ENCODE data around the gene MATN4. TPM values are rescaled to one million over a fixed set of nuclear protein-coding genes. Genes with fewer than 3 reads are reported as not detected.

MATN4 gene
- total RNA-seq, 1 experiment from 2014 or later = 1.9 TPM

DNA sequence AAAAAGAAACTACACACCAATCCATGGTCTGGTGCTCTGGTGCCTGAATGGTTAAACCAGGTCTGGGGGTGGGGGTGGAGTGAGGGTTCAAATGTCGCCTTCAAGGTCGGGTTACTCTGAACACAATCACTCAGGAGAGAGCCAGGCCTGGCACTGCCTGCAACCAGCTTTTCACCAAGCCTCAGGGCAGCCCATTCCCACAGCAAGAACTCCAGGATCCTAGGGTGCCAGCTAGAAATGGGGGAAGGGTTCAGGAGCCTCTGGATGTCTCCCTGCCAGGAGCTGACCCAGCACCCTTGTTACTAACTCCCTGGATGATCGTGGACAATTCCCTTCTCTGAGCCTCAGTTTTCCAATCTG, 33.5 kb upstream of the MATN4 start:
- DNase-seq (ENCODE audit: low spot score) = no peak
- H3K4me3 Mint-ChIP-seq = peak overlapping the region; percentile 65
- POLR2A ChIA-PET = interaction anchor here (0.7 to 2.4 kb wide), 6 partner anchors 18 to 329 kb away, joined by 3 to 11 read pairs (median 5); partner anchors contain the start of gene SYS1
- no peak for TF ChIP-seq ZNF317 (CRISPR knock-in tag; IDR thresholded peaks at IDR 0.05; ENCODE audit: borderline replicate concordance, low read depth)
- no peak for TF ChIP-seq MLX (CRISPR knock-in tag; IDR thresholded peaks at IDR 0.05)
- no peak for TF ChIP-seq IRF2 (CRISPR knock-in tag; IDR thresholded peaks at IDR 0.05; ENCODE audit: borderline replicate concordance, low read depth)
- TF ChIP-seq, protein P1, sequence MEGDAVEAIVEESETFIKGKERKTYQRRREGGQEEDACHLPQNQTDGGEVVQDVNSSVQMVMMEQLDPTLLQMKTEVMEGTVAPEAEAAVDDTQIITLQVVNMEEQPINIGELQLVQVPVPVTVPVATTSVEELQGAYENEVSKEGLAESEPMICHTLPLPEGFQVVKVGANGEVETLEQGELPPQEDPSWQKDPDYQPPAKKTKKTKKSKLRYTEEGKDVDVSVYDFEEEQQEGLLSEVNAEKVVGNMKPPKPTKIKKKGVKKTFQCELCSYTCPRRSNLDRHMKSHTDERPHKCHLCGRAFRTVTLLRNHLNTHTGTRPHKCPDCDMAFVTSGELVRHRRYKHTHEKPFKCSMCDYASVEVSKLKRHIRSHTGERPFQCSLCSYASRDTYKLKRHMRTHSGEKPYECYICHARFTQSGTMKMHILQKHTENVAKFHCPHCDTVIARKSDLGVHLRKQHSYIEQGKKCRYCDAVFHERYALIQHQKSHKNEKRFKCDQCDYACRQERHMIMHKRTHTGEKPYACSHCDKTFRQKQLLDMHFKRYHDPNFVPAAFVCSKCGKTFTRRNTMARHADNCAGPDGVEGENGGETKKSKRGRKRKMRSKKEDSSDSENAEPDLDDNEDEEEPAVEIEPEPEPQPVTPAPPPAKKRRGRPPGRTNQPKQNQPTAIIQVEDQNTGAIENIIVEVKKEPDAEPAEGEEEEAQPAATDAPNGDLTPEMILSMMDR (IDR thresholded peaks at IDR 0.05) = no peak
- TF ChIP-seq ZNF532 (CRISPR knock-in tag; IDR thresholded peaks at IDR 0.05; ENCODE audit: borderline replicate concordance) = no peak
- TF ChIP-seq, protein P2, sequence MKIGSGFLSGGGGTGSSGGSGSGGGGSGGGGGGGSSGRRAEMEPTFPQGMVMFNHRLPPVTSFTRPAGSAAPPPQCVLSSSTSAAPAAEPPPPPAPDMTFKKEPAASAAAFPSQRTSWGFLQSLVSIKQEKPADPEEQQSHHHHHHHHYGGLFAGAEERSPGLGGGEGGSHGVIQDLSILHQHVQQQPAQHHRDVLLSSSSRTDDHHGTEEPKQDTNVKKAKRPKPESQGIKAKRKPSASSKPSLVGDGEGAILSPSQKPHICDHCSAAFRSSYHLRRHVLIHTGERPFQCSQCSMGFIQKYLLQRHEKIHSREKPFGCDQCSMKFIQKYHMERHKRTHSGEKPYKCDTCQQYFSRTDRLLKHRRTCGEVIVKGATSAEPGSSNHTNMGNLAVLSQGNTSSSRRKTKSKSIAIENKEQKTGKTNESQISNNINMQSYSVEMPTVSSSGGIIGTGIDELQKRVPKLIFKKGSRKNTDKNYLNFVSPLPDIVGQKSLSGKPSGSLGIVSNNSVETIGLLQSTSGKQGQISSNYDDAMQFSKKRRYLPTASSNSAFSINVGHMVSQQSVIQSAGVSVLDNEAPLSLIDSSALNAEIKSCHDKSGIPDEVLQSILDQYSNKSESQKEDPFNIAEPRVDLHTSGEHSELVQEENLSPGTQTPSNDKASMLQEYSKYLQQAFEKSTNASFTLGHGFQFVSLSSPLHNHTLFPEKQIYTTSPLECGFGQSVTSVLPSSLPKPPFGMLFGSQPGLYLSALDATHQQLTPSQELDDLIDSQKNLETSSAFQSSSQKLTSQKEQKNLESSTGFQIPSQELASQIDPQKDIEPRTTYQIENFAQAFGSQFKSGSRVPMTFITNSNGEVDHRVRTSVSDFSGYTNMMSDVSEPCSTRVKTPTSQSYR (CRISPR knock-in tag; IDR thresholded peaks at IDR 0.05) = no peak
- no peak for TF ChIP-seq MYBL2 (CRISPR knock-in tag; IDR thresholded peaks at IDR 0.05)
- no peak for TF ChIP-seq USF1 (CRISPR knock-in tag; IDR thresholded peaks at IDR 0.05)
- no peak for TF ChIP-seq NR3C1 (CRISPR knock-in tag; conservative IDR thresholded peaks at IDR 0.05; ENCODE audit: low read depth)
- TF ChIP-seq ZNF121 (CRISPR knock-in tag; IDR thresholded peaks at IDR 0.05) = no peak
- TF ChIP-seq CBFB (CRISPR knock-in tag; IDR thresholded peaks at IDR 0.05; ENCODE audit: low read depth) = no peak
- TF ChIP-seq NFYB (CRISPR knock-in tag; conservative IDR thresholded peaks at IDR 0.05; ENCODE audit: low read depth) = no peak
- no peak for TF ChIP-seq NR1H2 (CRISPR knock-in tag; IDR thresholded peaks at IDR 0.05)
- ATAC-seq = peak; percentile 4; the same call in 1 of the 2 replicates
- CTCF ChIA-PET = interaction anchor here (1.0 to 4.4 kb wide), 13 partner anchors 11 to 96 kb away, joined by 3 to 27 read pairs (median 5); partner anchors contain the start of genes MATN4 and SYS1
- peaks cover 99% of the 10 kb centered on the region for H3K4me1 Mint-ChIP-seq
- H3K9me3 Mint-ChIP-seq = no peaks in the 10 kb centered on the region
- H3K36me3 Mint-ChIP-seq = peaks cover 5% of the 10 kb centered on the region
- H3K27ac Mint-ChIP-seq = peak overlapping the region; percentile 98
- no peaks in the 10 kb centered on the region for H3K27me3 Mint-ChIP-seq (ENCODE audit: low read depth)

DNA sequence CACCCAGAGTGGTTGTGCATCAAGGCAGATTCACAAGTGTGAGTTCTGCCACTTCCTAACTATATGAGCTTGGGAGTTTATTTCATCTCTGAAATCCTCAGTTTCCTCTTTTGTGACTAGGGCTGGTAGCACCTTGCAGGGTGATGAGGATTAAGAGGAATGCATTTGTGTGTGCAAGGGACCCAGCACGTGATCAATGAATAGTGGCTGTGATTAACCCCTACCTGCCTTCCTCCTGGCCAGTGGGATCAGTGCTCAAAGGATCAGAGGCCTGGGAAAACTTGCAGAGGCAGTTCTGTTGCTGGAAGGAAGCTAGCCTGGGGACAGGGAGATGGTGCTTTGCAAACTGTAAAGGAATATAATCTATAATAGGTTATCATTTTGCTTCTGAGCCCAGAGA, 32.9 kb upstream of the MATN4 start:
- Mint-ChIP-seq H3K4me1 (peaks cover 95% of the 10 kb centered on the region), H3K4me3 (peak overlapping the region; percentile 65), H3K9me3 (no peaks in the 10 kb centered on the region), H3K27me3 (ENCODE audit: low read depth) (no peaks in the 10 kb centered on the region), H3K36me3 (peaks cover 5% of the 10 kb centered on the region), H3K27ac (peak overlapping the region; percentile 98)
- ChIA-PET POLR2A (interaction anchor here (1.2 to 2.4 kb wide), 2 partner anchors 21 to 31 kb away, joined by 3 to 11 read pairs; partner anchors contain the start of gene SYS1), CTCF (interaction anchor here (1.0 to 4.4 kb wide), 9 partner anchors 21 to 96 kb away, joined by 3 to 27 read pairs (median 10); partner anchors contain the start of genes MATN4 and SYS1)
- DNase-seq (ENCODE audit: low spot score) (no peak), ATAC-seq (peak; percentile 7; the same call in 1 of the 2 replicates)
- TF ChIP-seq TEAD1 (CRISPR knock-in tag; IDR thresholded peaks at IDR 0.05) (peak; percentile 26; the same call in 1 of the 2 replicates), MAX (CRISPR knock-in tag; IDR thresholded peaks at IDR 0.05) (peak; percentile 36; the same call in 1 of the 2 replicates), ZNF423 (CRISPR knock-in tag; IDR thresholded peaks at IDR 0.05) (no peak), ATF2 (CRISPR knock-in tag; IDR thresholded peaks at IDR 0.05; ENCODE audit: borderline replicate concordance, low read depth) (no peak)
- TF ChIP-seq, protein P3, sequence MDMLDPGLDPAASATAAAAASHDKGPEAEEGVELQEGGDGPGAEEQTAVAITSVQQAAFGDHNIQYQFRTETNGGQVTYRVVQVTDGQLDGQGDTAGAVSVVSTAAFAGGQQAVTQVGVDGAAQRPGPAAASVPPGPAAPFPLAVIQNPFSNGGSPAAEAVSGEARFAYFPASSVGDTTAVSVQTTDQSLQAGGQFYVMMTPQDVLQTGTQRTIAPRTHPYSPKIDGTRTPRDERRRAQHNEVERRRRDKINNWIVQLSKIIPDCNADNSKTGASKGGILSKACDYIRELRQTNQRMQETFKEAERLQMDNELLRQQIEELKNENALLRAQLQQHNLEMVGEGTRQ (CRISPR knock-in tag; IDR thresholded peaks at IDR 0.05) = peak; percentile 95

All from WTC11 (cell line).